GM19372 (cell line): ENCODE measurements around the gene CEP170B.
"Not testable (repeated sequence)": the region's sequence is repeated elsewhere in the genome, so short reads cannot be mapped to it uniquely, and the experiment has no call there.

Source experiments
- ATAC-seq: cut with Tn5 transposase; IDR thresholded peaks from one replicate; pipeline ENCODE4 v1.9.1; 2021; ENCODE audit warnings: mild to moderate bottlenecking, low read depth, moderate library complexity; ENCODE audit not compliant: unreplicated experiment

The CEP170B gene

GRCh38 chr14:104888489-104889374, 23.7 kb downstream of the CEP170B start:
- ATAC-seq: no peak

DNA sequence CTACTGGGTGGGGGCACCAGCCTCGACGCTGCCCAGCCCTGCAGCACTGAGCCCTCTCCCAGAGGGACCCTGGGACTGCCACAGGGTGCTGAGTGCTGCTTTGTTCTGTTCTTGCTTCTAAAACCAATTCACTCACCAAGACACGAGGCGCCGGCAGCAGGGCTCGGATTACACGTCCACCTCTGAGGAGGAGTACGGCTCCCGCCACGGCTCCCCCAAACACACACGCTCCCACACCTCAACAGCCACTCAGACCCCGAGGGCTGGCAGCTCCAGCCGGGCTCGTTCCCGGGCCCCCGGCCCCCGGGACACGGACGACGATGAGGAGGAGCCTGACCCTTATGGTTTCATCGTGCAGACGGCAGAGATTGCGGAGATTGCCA, 24.3 kb downstream of the CEP170B start:
- ATAC-seq: no peak

DNA sequence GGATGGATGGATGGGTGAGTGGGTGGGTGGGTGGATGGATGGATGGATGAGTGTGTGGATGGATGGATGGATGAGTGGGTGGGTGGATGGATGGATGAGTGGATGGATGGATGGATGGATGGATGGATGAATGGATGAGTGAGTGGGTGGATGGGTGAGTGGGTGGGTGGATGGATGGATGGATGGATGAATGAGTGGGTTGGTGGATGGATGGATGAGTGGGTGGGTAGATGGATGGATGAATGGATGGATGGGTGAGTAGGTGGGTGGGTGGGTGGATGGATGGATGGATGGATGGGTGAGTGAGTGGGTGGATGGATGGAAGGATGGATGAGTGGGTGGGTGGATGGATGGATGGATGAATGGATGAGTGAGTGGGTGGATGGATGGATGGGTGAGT, 25.2 kb downstream of the CEP170B start:
- not testable (repeated sequence) for ATAC-seq

- ATAC-seq: no peak
Measured at GRCh38 chr14:104891121-104891551, 26.1 kb downstream of the CEP170B start.

DNA sequence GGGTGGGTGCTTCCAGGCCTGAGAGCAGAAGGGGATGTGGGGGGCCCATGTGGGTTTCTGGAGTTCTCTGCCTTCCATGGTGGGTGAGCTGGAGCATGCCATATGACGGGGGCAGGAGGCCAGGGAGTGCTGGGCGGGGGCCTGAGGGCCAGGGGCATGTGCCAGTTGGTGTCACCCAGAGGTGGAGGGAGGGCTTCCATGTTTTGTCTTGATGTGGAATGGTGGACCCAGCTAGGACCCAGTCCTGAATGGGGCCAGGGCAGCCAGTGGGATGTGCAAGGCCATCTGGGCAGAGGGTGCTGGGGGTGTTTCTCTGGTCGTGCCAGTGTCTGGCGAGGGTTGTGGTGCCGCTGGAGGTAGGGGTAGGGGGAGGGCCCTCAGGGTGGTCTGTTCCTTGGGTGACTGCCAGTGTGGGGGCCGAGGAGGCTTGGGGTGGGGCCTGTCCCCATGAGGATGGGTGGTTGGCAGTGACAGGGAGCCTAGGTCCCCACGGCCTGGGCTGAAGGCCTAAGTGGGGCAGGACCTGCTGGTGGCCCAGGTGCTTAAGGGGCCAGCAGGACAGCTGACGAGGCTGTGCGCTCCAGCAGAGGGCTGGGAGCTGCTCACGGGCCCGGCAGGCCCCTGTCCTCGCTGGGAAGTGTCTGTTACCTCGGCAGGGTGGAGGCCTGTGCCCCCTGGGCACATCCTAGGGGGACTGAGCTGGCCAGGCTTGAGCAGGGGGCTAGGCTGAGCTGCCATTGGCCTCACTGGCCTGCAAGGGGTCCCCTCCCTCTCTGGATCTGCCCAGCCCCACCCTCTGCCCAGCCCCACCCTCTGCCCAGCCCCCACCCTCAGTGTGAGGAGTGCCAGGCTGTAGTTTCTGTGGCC, 26.8 kb downstream of the CEP170B start:
- ATAC-seq: no peak

DNA sequence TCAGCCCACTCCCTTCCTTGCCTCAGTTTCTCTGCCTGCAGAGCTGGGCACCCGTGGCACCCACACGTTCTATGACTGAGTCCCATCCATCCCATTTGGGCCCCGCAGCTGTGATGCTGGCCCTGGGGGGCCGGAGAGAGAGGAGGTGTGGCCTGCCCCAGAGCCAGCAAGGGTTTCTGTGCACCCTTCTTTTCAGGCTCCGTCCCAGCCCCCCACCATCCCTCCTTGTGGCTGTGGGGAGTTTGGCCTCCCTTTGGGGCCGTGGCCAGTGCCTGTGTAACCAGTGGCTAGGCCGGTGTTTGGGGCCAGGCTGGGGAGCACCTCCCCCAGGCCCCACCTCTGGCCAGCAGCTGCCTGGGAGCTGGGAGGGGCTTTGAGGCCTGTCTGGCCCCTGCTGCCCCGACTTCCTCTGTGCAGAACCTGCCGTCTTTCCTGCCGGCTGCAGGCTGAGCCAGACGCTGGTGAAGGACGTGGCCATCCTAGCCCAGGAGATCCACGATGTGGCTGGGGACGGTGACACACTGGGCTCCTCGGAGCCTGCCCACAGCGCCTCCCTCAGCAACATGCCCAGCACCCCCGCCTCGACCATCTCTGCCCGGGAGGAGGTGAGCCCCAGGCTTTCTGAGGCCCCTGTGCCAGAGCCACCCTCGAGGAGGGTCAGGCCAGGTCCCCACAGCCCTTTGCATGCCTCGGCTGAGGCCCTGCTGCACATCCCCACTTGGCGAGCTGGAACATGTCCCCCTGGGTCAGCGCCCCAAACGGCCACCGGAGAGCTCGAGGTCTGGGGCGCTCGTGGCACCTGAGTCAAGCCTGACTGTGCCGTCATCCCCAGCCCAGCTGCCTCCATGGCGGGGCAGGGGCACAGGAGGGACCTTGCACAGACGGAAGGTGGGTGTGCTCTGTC, 27.7 kb downstream of the CEP170B start:
- ATAC-seq: no peak

- ATAC-seq: no peak
Measured at GRCh38 chr14:104893435-104894207, 28.6 kb downstream of the CEP170B start.

DNA sequence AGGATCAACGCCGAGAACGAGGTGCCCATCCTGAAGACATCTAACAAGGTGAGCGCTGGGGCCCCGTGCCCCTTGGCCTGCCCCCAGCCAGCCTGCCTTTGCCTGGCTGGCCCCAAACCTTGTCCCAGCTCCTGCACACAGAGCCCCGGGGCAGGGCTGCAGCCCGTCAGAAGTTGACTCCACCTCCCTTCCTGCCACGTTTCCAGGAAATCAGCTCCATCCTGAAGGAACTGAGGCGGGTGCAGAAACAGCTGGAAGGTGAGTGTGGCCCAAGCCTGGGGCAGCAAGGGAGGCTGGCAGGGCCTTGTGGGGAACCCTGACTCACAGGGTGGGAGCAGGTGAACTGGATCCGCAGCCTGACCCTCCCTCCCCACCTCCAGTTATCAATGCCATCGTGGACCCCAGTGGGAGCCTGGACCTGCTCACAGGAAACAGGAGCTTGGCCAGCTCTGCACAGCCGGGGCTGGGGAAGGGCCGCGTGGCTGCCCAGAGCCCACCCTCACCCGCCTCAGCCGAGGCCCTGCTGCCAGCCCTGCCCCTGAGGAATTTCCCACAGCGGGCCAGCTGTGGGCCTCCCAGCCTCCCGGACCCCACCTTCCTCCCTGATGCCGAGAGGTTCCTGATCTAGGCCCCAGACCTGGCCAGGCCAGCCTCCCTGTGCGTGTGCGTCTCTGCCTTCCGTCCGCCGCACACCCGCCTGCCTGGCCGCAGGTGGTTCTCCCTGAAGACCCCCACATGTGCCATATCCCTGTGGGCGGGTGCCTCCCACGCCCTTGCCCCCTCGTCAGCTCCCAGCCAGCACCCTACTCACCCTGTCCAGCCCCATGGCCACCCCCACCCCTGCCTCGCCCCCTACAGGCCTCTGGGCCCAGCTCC, 29.5 kb downstream of the CEP170B start:
- no peak for ATAC-seq

DNA sequence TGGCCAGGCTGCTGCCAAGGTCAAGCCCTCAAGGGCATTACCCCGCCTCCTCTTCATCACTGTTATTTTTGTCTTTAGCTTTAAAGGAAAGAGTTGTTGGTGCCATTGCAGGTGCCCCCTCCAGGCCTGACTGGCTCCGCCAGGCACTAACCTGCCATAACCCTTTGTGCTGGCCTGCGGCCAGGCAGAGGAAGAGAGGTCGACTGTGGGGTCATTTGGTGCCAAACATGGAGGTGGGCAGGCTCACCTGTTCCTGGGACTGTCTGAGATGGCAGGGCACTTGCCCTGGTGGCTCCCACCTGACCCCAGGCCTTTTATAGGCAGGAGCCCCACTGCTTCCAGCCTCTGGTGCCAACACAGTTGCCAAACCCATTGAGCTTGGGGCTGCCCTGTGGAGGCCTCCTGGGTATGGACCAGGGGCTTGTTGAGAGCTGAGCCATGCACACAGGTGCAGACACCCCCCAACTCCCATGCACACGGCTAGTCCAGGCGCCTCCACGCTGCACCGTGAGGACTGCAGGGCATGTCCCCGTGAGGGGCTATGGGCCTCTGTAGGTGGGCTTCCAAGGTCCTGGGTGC, 30.2 kb downstream of the CEP170B start:
- no peak for ATAC-seq

DNA sequence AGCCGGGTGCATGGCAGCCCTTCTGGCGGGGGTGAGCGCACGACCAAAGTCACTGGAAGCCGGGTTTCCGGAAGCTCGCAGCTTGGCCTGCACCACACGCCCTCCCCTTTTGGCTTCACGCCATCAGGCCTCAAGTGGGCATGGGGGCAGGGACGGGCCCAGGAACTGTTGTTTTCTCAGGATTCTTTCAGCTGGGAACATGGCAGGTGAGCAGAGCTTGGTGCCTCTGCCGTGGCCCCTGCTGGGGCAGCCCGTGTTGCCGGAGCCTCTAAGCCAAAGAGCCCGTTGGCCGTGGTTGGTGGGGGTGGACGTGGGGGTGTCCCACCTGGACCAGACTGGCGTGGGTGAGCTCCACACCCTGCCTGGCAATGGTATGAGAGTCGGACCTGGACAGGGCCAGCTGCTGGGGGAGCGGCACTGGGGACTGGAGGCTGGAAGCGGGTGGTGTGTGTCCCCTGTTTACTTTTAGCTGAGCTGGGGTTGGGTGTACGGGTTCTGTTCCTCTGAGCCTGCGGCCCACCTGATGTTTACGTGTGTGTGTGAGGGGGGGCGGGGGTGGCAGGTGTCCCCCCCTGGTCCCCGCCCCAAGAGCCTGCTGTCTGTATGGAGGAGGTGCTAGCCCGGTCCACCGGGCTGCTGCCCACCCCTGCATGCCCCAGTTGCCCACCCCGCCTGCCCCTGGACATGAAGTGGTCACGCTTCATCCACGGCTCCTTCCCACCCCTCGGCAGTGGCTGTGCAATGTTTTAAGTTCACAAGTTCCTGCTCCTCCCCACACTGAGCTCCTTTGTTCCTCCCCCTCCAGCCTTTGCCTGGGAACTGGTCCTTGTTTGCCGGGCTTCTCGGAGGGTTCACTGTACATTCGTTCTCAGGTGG, 31.0 kb downstream of the CEP170B start:
- ATAC-seq: no peak

GRCh38 chr14:104897330-104898194, 32.5 kb downstream of the CEP170B start:
- ATAC-seq: no peak

- ATAC-seq: no peak
Measured at GRCh38 chr14:104898195-104898558, 33.1 kb downstream of the CEP170B start.

- ATAC-seq: no peak
Measured at GRCh38 chr14:104898870-104899510, 33.9 kb downstream of the CEP170B start.

- no peak for ATAC-seq
Measured at GRCh38 chr14:104899781-104900180, 34.7 kb downstream of the CEP170B start.

- ATAC-seq: no peak
Measured at GRCh38 chr14:104900639-104901512, 35.8 kb downstream of the CEP170B start.
